Naive B cell (primary cell): ENCODE measurements around the gene URM1. TPM values are rescaled to one million over a fixed set of nuclear protein-coding genes. Genes with fewer than 3 reads are reported as not detected.
"Not testable (repeated sequence)": the region's sequence is repeated elsewhere in the genome, so short reads cannot be mapped to it uniquely, and the experiment has no call there.

Experiments
- ATAC-seq, 2 donors: fragments of 150-1000 bp; cut with Tn5 transposase; 2 replicates each; pipeline ENCODE4 v1.10.0; 2021; ENCODE audit warnings: low read depth in 2 of 2, mild to moderate bottlenecking in 2 of 2, moderate library complexity in 2 of 2
- DNase-seq: peaks from one replicate; pipeline ENCODE4 v3.0.0; 2022
- H3K27ac Mint-ChIP-seq, 6 donors: one replicate each; pipeline ENCODE4 v1.8.0; 2020 to 2022; ENCODE audit warnings: mild to moderate bottlenecking in 6 of 6, mixed read lengths in 6 of 6, moderate library complexity in 5 of 6, inconsistent platforms in 2 of 6
- H3K27me3 Mint-ChIP-seq, 3 donors: one replicate each; pipeline ENCODE4 v1.8.0; 2021 to 2022; ENCODE audit warnings: mixed read lengths in 3 of 3, mild to moderate bottlenecking in 1 of 3
- H3K36me3 Mint-ChIP-seq, 2 donors: one replicate each; pipeline ENCODE4 v1.8.0; 2020 to 2022; ENCODE audit warnings: mixed read lengths in 2 of 2, inconsistent platforms in 1 of 2, mild to moderate bottlenecking in 1 of 2
- H3K4me1 Mint-ChIP-seq, 3 donors: one replicate each; pipeline ENCODE4 v1.8.0; 2020 to 2022; ENCODE audit warnings: mixed read lengths in 3 of 3, inconsistent platforms in 1 of 3, mild to moderate bottlenecking in 1 of 3, moderate library complexity in 1 of 3
- H3K4me3 Mint-ChIP-seq, 8 donors: one replicate each; pipeline ENCODE4 v1.8.0; 2020 to 2022; ENCODE audit warnings: mild to moderate bottlenecking in 8 of 8, mixed read lengths in 8 of 8, moderate library complexity in 8 of 8, inconsistent platforms in 2 of 8
- H3K9me3 Mint-ChIP-seq, 7 donors: one replicate each; pipeline ENCODE4 v1.8.0; 2020 to 2022; ENCODE audit warnings: mixed read lengths in 7 of 7, mild to moderate bottlenecking in 5 of 7, inconsistent platforms in 2 of 7, moderate library complexity in 1 of 7
- polyA plus RNA-seq, 6 donors: library from polyadenylated mRNA; unstranded; fragments of 300-500 nt; fragmentation: Illumina TruSeq; gene quantifications; one replicate each; pipeline ENCODE4 v1.2.3, GENCODE V29; 2021; ENCODE audit warnings: low read depth in 6 of 6

The URM1 gene
- 10 to 100 TPM; 36.9 to 44.3 (median 42.0) TPM for polyA plus RNA-seq

DNA sequence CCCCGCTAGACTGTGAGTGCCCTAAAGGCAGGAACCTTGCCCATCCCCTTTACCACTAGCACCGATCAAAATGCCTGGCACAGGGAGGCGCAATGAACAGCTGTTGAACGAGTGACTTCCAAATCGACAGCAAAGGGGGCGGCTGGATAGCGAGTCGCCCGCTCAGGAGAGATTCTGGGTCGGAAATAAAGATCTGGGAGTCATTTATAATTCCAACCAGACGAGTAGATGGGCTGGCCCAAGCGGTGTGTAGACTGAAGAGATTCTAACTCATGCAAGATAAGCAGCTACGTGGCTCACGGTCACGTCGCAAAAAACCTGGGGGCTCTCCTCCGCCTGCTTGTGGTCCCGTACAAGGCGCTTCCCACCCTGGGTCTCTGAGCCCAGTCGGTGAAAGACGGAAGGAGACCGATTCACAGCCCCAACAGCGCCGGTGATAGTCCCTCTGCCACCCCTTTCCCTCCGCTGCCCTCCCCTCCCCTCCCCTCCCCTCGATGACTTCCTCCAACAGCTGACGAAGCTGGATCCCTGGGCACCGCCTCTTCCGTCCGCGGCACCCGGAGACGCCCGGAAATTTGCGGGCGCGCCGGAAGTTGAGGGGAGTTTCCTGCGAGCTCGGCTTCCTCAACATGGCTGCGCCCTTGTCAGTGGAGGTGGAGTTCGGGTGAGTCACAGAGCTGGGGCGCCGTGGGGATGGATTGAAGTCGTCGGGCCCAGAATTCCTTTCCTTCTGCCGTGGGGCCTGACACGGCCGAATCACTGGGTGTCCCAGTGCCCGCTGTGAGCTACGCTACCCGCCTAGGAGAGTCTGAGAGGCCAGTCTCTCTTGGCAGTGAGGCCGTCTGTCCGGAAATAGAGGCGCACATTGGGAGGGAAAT lies at the start of gene URM1:
URM1 (plus strand) TSS at position 623 of the 878 bp plus-strand sequence; CDS start at position 630, 7 bp downstream.
- peak within 1 kb of the TSS; percentile 97 to 99 (median 98) for H3K27ac Mint-ChIP-seq
- peaks cover 0 to 4% (median 0%) of the 10 kb centered on the region in 3 donors for H3K27me3 Mint-ChIP-seq
- no peaks in the 10 kb centered on the region for H3K9me3 Mint-ChIP-seq
- ATAC-seq (peak; percentile 93 to 95), DNase-seq (peak; percentile 94)
- peak within 1 kb of the TSS; percentile 91 to 99 (median 97) for H3K4me3 Mint-ChIP-seq
- H3K4me1 Mint-ChIP-seq = peaks cover 33 to 45% (median 37%) of the 10 kb centered on the region in 3 donors
- peaks cover 4 to 8% of the 10 kb centered on the region in 2 donors for H3K36me3 Mint-ChIP-seq

DNA sequence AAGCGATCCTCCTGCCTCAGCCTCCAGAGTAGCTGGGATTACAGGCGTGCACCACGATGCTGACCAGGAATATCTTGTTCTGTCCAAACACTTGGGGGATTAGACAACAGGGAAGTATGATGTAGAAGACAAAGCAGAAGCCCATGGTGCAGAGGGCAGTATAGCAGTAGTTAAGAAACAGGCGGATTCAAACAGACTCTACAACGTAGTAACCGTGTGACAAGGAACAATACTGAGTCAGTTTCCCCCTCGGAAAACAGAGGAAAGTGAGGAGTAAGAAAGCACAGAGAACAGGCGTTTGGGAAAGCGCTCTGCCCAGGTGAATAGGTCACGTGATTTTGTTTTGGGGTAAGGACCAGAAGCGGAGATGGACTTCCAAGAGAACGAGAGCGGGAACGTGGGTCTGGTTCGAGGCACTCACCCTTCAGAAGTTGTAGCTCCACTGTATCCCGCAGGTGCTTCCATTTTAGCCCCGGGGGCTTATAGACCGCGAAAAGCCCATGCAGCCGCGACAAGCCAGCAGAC lies 49.2 kb upstream of the URM1 start:
- ATAC-seq = no peak
- no peaks in the 10 kb centered on the region for H3K36me3 Mint-ChIP-seq

DNA sequence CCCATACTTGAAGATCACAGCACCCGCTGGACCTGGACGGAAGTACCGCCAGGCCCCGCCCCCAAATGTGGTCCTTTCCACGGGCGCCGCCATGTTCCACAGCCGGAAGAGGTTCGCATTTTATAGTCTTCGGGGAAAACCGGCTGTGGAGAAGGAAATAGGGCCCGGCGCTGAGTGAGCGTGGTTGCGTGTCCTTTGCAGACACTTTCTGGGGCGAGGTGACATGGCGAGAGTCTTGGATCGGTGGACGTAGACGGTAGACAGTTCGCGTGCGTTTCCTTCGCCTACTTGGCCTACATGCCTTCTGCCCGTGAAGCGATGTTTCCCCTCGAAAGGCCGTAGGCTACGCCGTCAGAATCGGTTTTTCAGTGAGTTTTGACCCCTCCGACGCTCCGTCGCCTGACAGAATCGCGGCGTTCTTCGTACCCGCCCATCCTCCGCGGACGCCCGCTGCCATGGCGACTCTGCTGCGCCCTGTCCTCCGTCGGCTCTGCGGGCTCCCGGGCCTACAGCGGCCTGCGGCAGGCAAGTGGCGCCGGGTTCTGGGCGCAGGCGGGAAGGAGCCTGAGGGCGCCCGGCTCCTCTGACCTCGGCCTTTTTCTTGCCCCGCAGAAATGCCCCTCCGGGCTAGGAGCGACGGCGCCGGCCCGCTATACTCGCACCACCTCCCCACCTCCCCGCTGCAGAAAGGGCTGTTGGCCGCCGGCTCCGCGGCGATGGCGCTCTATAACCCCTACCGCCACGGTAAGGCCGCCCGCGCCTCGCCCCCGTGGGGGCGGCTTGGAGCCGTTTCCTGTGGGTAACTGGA lies 48.6 kb upstream of the URM1 start, which contains the start of the genes COQ4 and TRUB2:
COQ4 (plus strand) TSS at position 436 of the 808 bp plus-strand sequence; CDS start at position 456, 20 bp downstream.
TRUB2 (minus strand) TSS at position 44 of the 808 bp plus-strand sequence; CDS start at position 5, 39 bp downstream.
- ATAC-seq (peak; percentile 87 to 89), DNase-seq (peak; percentile 93)
- Mint-ChIP-seq H3K4me3 (peak within 1 kb of the TSS; percentile 94 to 99 (median 97)), H3K36me3 (no peaks in the 10 kb centered on the region), H3K27me3 (no peaks in the 10 kb centered on the region), H3K27ac (peak within 1 kb of the TSS; percentile 96 to 99 (median 97)), H3K9me3 (no peaks in the 10 kb centered on the region), H3K4me1 (peaks cover 15 to 38% (median 30%) of the 10 kb centered on the region in 3 donors)

More for the DNA sequence above, 49.2 kb upstream of the URM1 start:
- no peaks in the 10 kb centered on the region for H3K27me3 Mint-ChIP-seq
- peak overlapping the region; percentile 96 to 99 (median 97) for H3K27ac Mint-ChIP-seq
- DNase-seq = no peak
- H3K4me1 Mint-ChIP-seq = peaks cover 15 to 40% (median 29%) of the 10 kb centered on the region in 3 donors
- H3K4me3 Mint-ChIP-seq = peak overlapping the region; percentile 94 to 99 (median 97)
- no peaks in the 10 kb centered on the region for H3K9me3 Mint-ChIP-seq

DNA sequence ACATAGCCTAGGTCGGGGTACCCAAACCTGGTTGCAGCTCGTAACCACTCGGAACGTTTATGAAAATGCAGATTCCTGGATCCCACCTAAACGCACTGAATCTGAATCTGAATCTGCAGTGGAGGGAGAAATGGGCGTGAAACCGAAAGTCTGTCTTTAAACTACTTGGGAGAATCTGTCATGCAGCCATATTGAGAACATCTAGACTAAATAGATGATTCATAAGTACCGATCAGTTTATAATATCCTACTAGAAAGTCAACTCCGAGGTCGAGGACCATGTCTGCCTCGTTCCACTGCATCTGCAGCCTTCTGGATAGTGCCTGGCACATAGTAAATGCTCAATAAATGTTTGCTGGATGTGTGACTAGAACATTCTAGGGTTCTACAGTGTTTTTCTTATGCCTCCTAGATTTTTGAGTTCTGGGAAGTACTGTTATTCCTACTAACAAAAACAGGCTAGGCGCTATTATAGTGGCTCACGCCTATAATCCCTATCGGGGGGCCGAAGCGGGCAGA lies 47.9 kb upstream of the URM1 start:
- peak overlapping the region; percentile 94 to 99 (median 97) for H3K4me3 Mint-ChIP-seq

DNA sequence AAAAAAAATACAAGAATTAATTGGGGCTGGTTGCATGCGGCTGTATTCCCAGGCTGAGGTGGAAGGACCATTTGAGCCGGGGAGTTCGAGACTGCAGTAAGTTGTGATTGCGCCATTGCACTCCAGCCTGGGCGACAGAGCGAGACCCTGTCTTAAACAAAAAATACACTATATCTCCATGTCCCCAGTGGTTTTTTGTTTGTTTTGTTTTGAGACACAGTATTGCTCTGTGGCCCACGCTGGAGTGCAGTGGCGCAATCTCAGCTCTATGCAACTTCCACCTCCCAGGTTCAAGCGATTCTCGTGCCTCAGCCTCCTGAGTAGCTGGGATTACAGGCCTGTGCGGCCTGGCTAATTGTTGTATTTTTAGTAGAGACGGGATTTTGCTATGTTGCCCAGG lies 47.4 kb upstream of the URM1 start:
- Mint-ChIP-seq H3K4me3 (peak overlapping the region; percentile 75 to 99 (median 96)), H3K27ac (peak overlapping the region in 2 of 6 donors; percentile 55 to 70), H3K27me3 (no peaks in the 10 kb centered on the region), H3K4me1 (peaks cover 15 to 38% (median 35%) of the 10 kb centered on the region in 3 donors), H3K9me3 (no peaks in the 10 kb centered on the region), H3K36me3 (no peaks in the 10 kb centered on the region)
- ATAC-seq (no peak), DNase-seq (no peak)

More for the DNA sequence above, 47.9 kb upstream of the URM1 start:
- no peaks in the 10 kb centered on the region for H3K9me3 Mint-ChIP-seq
- H3K4me1 Mint-ChIP-seq = peaks cover 15 to 38% (median 35%) of the 10 kb centered on the region in 3 donors
- H3K27ac Mint-ChIP-seq = peak overlapping the region; percentile 44 to 99 (median 96)
- DNase-seq (no peak), ATAC-seq (no peak)
- no peaks in the 10 kb centered on the region for H3K36me3 Mint-ChIP-seq
- no peaks in the 10 kb centered on the region for H3K27me3 Mint-ChIP-seq

DNA sequence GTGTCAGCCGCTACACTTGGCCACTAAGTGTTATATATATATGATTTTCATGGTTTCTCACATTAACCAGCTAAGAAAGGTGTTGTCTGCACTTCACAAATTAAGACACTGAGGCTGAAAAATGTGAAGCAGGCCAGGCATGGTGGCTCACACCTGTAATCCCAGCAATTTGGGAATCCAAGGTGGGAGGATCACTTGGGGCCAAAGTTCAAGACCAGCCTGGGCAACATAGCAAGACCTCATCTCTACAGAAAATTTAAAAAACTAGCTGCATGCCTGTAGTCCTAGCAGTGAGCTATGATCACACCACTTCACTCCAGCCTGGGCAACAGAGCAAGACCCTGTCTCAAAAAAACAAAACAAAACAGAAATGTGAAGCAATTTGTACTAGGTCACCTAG lies 46.8 kb upstream of the URM1 start:
- Mint-ChIP-seq H3K27me3 (no peaks in the 10 kb centered on the region), H3K4me3 (peak overlapping the region in 6 of 8 donors; percentile 10 to 99 (median 50)), H3K9me3 (no peaks in the 10 kb centered on the region), H3K36me3 (no peaks in the 10 kb centered on the region), H3K27ac (no peak overlapping the region), H3K4me1 (peaks cover 15 to 38% (median 35%) of the 10 kb centered on the region in 3 donors)
- DNase-seq (no peak), ATAC-seq (no peak)

DNA sequence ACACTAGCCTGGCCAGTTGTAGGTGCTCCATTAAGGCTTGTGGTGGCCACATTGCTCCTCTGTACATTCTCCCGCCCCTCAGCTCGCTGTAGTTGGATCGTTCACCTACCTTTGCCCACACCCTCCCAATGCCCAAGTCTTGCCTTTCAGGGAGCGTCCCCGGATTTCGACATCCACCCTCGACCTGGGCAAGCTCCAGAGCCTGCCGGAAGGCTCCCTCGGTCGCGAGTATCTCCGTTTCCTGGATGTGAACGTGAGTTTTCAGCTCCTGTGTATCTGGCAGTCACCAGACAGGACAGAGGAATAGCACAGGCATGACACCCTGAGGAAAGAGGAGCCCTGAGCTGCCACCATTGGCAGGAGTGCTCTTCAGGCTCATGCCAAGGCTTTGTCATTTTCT lies 45.5 kb upstream of the URM1 start:
- Mint-ChIP-seq H3K9me3 (no peaks in the 10 kb centered on the region), H3K36me3 (no peaks in the 10 kb centered on the region), H3K4me3 (peak overlapping the region in 3 of 8 donors; percentile 35 to 61 (median 56)), H3K4me1 (peaks cover 15 to 38% (median 35%) of the 10 kb centered on the region in 3 donors), H3K27me3 (no peaks in the 10 kb centered on the region), H3K27ac (no peak overlapping the region)
- DNase-seq (no peak), ATAC-seq (no peak)

DNA sequence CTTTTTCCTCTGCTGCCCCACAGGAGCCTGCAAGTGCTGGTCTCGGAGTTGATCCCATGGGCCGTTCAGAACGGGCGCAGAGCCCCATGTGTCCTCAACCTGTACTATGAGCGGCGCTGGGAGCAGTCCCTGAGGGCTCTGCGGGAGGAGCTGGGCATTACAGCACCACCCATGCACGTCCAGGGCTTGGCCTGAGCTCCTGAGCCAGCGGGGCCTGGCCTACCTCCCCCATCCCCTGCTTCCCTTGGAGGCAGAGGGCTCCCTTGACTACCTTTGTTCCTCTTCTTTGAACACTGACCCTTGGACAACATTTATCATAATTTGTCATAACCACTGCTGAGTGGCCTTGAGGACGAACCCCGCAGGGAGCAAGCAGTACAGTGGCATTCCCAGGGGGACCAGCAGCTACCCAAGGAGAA lies 37.7 kb upstream of the URM1 start:
- H3K9me3 Mint-ChIP-seq = no peaks in the 10 kb centered on the region
- ATAC-seq (no peak), DNase-seq (no peak)
- no peaks in the 10 kb centered on the region for H3K4me1 Mint-ChIP-seq
- H3K27me3 Mint-ChIP-seq = no peaks in the 10 kb centered on the region
- H3K36me3 Mint-ChIP-seq = no peaks in the 10 kb centered on the region
- H3K4me3 Mint-ChIP-seq = no peak overlapping the region
- H3K27ac Mint-ChIP-seq = no peak overlapping the region

DNA sequence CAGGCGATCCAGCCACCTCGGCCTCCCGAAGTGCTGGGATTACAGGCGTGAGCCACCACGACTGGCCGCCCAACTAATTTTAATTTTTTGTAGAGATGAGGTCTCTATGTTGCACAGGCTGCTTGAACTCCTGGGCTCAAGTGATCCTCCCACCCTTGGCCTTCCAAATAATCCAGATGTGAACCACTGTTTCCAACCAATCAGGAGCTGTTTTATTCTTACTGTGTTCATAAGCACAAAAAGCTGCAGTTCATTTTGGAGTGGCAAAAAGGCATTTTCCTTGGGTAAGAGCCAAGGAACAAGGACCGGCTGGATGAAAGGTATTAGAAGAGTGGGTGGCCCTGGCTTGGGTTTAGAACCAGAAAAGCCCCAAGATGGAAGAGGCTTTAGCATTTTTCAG lies 36.0 kb upstream of the URM1 start:
- Mint-ChIP-seq H3K4me1 (peaks cover 0 to 5% (median 0%) of the 10 kb centered on the region in 3 donors), H3K27me3 (no peaks in the 10 kb centered on the region), H3K36me3 (no peaks in the 10 kb centered on the region), H3K4me3 (peak overlapping the region in 1 of 8 donors; percentile 18), H3K27ac (no peak overlapping the region), H3K9me3 (no peaks in the 10 kb centered on the region)
- ATAC-seq = no peak
- no peak for DNase-seq

DNA sequence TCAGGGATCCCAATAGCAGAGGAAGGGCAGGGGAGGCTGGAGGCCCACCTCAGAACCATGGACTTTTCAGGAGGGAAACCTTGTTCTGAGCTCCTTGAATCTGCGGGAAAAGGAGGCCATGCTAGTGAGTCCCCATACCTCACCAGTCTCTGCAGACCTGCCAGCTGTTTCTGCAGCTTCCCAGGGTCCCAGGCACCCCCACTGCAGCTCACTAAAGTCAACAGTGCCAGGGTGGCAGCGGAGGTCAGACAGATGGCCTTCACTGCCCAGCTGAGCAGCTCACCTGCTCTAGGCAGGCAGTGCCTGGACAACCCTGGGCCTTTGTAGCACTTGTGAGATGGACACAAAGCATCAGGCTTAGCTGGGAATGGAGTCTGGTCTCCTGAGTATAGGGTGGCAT lies 35.3 kb upstream of the URM1 start:
- no peak for ATAC-seq
- Mint-ChIP-seq H3K4me1 (peaks cover 0 to 5% (median 0%) of the 10 kb centered on the region in 3 donors), H3K4me3 (no peak overlapping the region), H3K36me3 (no peaks in the 10 kb centered on the region), H3K9me3 (no peaks in the 10 kb centered on the region), H3K27me3 (no peaks in the 10 kb centered on the region), H3K27ac (peak overlapping the region in 2 of 6 donors; percentile 34 to 47)
- DNase-seq = no peak

DNA sequence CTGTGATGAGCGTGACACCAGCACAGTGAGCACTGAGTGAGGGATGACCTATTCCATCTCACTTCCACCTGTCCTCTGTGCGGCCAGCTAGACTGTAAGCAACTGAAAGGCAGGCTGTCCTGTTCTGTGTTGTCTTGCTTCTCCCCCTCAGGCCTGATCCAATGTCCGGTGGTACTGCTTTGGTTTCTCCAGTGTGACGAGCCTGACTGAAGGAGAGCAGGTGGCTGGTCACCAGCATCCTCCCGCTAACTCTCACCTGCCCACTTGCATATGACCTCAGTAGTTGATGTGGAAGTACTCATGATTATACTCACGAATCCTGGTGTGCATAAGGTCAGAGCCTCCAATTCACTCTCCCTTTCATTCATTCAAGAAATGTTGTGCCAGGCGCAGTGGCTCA lies 33.2 kb upstream of the URM1 start:
- H3K4me3 Mint-ChIP-seq = peak overlapping the region in 1 of 8 donors; percentile 41
- no peaks in the 10 kb centered on the region for H3K36me3 Mint-ChIP-seq
- H3K27me3 Mint-ChIP-seq = no peaks in the 10 kb centered on the region
- ATAC-seq = no peak
- H3K9me3 Mint-ChIP-seq = no peaks in the 10 kb centered on the region
- H3K4me1 Mint-ChIP-seq = peaks cover 4 to 14% (median 9%) of the 10 kb centered on the region in 3 donors
- H3K27ac Mint-ChIP-seq = no peak overlapping the region
- no peak for DNase-seq

DNA sequence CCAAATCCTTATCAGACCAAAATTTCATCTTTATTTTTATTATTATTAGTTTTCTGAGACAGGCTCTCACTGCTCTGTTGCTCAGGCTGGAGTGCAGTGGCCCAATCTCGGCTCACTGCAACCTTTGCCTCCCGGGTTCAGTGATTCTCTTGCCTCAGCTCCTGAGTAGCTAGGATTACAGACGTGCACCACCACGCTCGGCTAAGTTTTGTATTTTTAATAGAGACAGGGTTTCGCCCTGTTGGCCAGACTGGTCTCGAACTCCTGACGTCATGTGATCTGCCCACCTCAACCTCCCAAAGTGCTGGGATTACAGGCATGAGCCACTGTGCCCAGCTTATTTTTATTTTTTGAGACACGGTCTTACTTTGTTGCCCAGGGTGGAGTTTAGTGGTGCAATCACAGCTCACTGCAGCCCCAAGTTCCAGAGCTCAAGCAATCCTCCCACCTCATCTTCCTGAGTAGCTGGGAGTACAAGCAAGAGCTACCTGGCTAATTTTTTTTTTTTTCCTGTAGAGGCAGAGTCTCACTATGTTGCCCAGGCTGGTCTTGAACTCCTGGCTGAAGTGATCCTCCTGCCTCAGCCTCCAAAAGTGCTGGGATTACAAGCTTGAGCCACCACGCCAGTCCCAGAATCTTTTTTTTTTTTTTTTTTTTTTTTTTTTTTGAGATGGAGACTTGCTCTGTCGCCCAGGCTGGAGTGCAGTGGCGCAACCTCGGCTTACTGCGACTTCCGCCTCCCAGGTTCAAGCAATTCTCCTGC lies 32.1 kb upstream of the URM1 start:
- not testable (repeated sequence) for DNase-seq, H3K27me3 Mint-ChIP-seq, H3K27ac Mint-ChIP-seq, ATAC-seq, H3K36me3 Mint-ChIP-seq, H3K9me3 Mint-ChIP-seq
- Mint-ChIP-seq H3K4me1 (peaks cover 4 to 14% (median 9%) of the 10 kb centered on the region in 3 donors), H3K4me3 (peak overlapping the region in 6 of 8 donors; percentile 29 to 90 (median 88))
